K562 (cell line): ENCODE data around the gene SLC48A1. TPM values are rescaled to one million over a fixed set of nuclear protein-coding genes. Genes with fewer than 3 reads are reported as not detected.

ENCODE experiments used
- ATAC-seq: fragments of 200-7000 bp; cut with Tn5 transposase; 3 replicates; pipeline ENCODE4 v1.9.1; 2020; ENCODE audit warnings: moderate library complexity
- BruUV-seq: library from RNA; stranded (reverse); fragments of 400-500 nt; replicated peaks from 2 replicates; lab custom pipeline; 2021; lab: Mats Ljungman, UMichigan
- CTCF ChIA-PET: fragments of 300-600 bp; formaldehyde crosslinking; extraction: SDS; loops from one replicate; lab custom pipeline; 2021; ENCODE audit warnings: low intra/inter-chr PET ratio; lab: Yijun Ruan, JAX
- POLR2A ChIA-PET: fragments of 300-600, 350-650 bp; sonication (Branson Sonifier 250); formaldehyde crosslinking; extraction: SDS; loops from one replicate; lab custom pipeline; 2021; ENCODE audit warnings: antibody characterized with exemption, inconsistent platforms; lab: Yijun Ruan, JAX
- DNase-seq, 4 experiments: peaks; one replicate each; pipeline versions ENCODE4 v3.0.0 to v3.0.0-alpha.2; 2011 to 2018; ENCODE audit warnings: low spot score in 3 of 4, mixed read lengths in 3 of 4; ENCODE audit errors: extremely low read depth in 1 of 4
- FAIRE-seq: peaks from 2 replicates; lab custom pipeline; 2011; peaks lifted over from hg19 to GRCh38; lab: Jason Lieb, UNC
- H2AFZ ChIP-seq: 2 replicates; pipeline ENCODE4 v1.6.0; 2011; ENCODE audit warnings: low read depth, low read length, control low read depth, inconsistent platforms
- H3K27ac ChIP-seq: fragments of 200-600 bp; 3 replicates; pipeline ENCODE4 v1.8.0; 2011; ENCODE audit warnings: low read depth, mild to moderate bottlenecking, control low read depth, inconsistent platforms, low read length, moderate library complexity, mixed read lengths; ENCODE audit errors: extremely low read depth
- H3K27me3 ChIP-seq, 2 experiments: fragments of 300-600 bp in 1 of 2; 2 replicates in 1 of 2; 3 replicates in 1 of 2; pipeline versions ENCODE4 v1.6.0 to v1.8.0; 2011; ENCODE audit warnings: inconsistent platforms in 2 of 2, low read length in 2 of 2, mild to moderate bottlenecking in 1 of 2, mixed read lengths in 1 of 2, moderate library complexity in 1 of 2; ENCODE audit not compliant: control insufficient read depth in 2 of 2, insufficient read depth in 2 of 2
- H3K36me3 ChIP-seq: fragments of 300-600 bp; 3 replicates; pipeline ENCODE4 v1.8.0; 2011; ENCODE audit warnings: mild to moderate bottlenecking, low read length, inconsistent platforms; ENCODE audit not compliant: control insufficient read depth, insufficient read depth
- H3K4me1 ChIP-seq, 2 experiments: fragments of 200-600 bp in 1 of 2; replicated peaks in 1 of 2; 2 replicates in 1 of 2; 3 replicates in 1 of 2; pipeline versions ENCODE4 v1.5.1 to v1.8.0; 2011; ENCODE audit warnings: inconsistent platforms in 2 of 2, low read length in 2 of 2, mild to moderate bottlenecking in 1 of 2, mixed read lengths in 1 of 2, moderate library complexity in 1 of 2; ENCODE audit not compliant: control insufficient read depth in 2 of 2, insufficient read depth in 2 of 2
- H3K4me2 ChIP-seq: 2 replicates; pipeline ENCODE4 v1.6.1; 2011; ENCODE audit warnings: low read length, control low read depth, inconsistent platforms, mixed read lengths; ENCODE audit not compliant: insufficient read depth
- H3K4me3 ChIP-seq: fragments of 200-600 bp; sonication (generic), shearing (Covaris generic); 2 replicates; pipeline ENCODE4 v1.5.1; 2016; ENCODE audit warnings: control low read depth, inconsistent platforms
- H3K79me2 ChIP-seq: fragments of 200-600 bp; 3 replicates; pipeline ENCODE4 v1.8.0; 2011; ENCODE audit warnings: low read length, inconsistent platforms; ENCODE audit not compliant: control insufficient read depth, insufficient read depth
- H3K9ac ChIP-seq, 2 experiments: 2 replicates each; pipeline versions ENCODE4 v1.6.0 to v1.6.1; 2011; ENCODE audit warnings: low read depth in 2 of 2, low read length in 2 of 2, control low read depth in 1 of 2, inconsistent platforms in 1 of 2, mild to moderate bottlenecking in 1 of 2, mixed read lengths in 1 of 2; ENCODE audit not compliant: insufficient read depth in 1 of 2
- H3K9me1 ChIP-seq: one replicate; pipeline ENCODE4 v1.6.0; 2011; ENCODE audit warnings: inconsistent platforms, mild to moderate bottlenecking, low read length, moderate library complexity; ENCODE audit not compliant: control insufficient read depth, insufficient read depth
- H3K9me3 ChIP-seq: replicated peaks from 2 replicates; pipeline ENCODE4 v1.5.1; 2011; ENCODE audit warnings: low read depth, low read length, inconsistent platforms; ENCODE audit not compliant: control insufficient read depth, insufficient read depth
- H4K20me1 ChIP-seq: replicated peaks from 2 replicates; pipeline ENCODE4 v1.6.1; 2011; ENCODE audit warnings: low read length, inconsistent platforms, mixed read lengths; ENCODE audit not compliant: control insufficient read depth, insufficient read depth
- C11orf30 ChIP-seq: fragments of 450-650 bp; IDR thresholded peaks from 2 replicates; pipeline ENCODE4 v1.6.1; 2016; ENCODE audit warnings: low read depth, mild to moderate bottlenecking
- CHD2 ChIP-seq: IDR thresholded peaks from 2 replicates; pipeline ENCODE4 v1.6.1; 2011; ENCODE audit warnings: low read depth, low read length
- MAFF ChIP-seq: IDR thresholded peaks from 2 replicates; pipeline ENCODE4 v1.6.1; 2012; ENCODE audit warnings: low read length, improper control_type of control experiment
- MAFG ChIP-seq: fragments of 450-650 bp; conservative IDR thresholded peaks from 2 replicates; pipeline ENCODE4 v1.6.1; 2016; ENCODE audit warnings: missing genetic modification characterization, missing compliant biosample characterization
- ZNF280B ChIP-seq: fragments of 250-450 bp; sonication (Bioruptor Pico); IDR thresholded peaks from 2 replicates; pipeline ENCODE4 v1.5.1; 2021; ENCODE audit warnings: mild to moderate bottlenecking
- ZNF316 ChIP-seq: fragments of 450-650 bp; IDR thresholded peaks from 2 replicates; pipeline ENCODE4 v1.6.1; 2016
- WGBS: fragments of 100-300 bp; shearing (Covaris generic); methylation state at CpG from one replicate; pipeline ENCODE4 v1.1.6; 2016; ENCODE audit warnings: low coverage, mixed read lengths; ENCODE audit not compliant: insufficient coverage; ENCODE audit errors: missing lambda C conversion rate; 5-methylcytosine and 5-hydroxymethylcytosine counted together
- in situ Hi-C: fragments of 300-500 bp; cut with MboI; formaldehyde crosslinking; loops from 4 replicates; pipeline ENCODE4 v1.15.0; 2018; ENCODE audit warnings: inconsistent platforms, mixed read lengths
- intact Hi-C: fragments of 100-400 bp; cut with micrococcal nuclease; formaldehyde crosslinking; loops from 2 replicates; pipeline ENCODE4 v1.14.2; 2022
- polyA plus RNA-seq, 8 experiments: library from polyadenylated mRNA; depleted of rRNA in 4 of 8; stranded (reverse) in 5 of 8; unstranded in 3 of 8; fragments of >200 nt; fragmentation: Nextera tagmentation in 2 of 8; fragmentation: Illumina TruSeq in 1 of 8; extraction: Ambion mirVana in 2 of 8; extraction: Trizol in 1 of 8; gene quantifications; 2 replicates each; pipeline versions ENCODE4 v1.2.1 to v1.2.3, GENCODE V29; 2011 to 2014; ENCODE audit warnings: inconsistent platforms in 1 of 8, missing spikeins in 1 of 8
- total RNA-seq, 7 experiments: library from RNA; depleted of rRNA in 6 of 7; stranded (reverse); fragments of >200 nt in 6 of 7; fragmentation: Illumina TruSeq in 2 of 7; extraction: Trizol in 2 of 7; gene quantifications; 2 replicates each; pipeline versions ENCODE4 v1.2.1 to v1.2.3, GENCODE V29; 2011 to 2021; ENCODE audit warnings: low replicate concordance in 1 of 7

The SLC48A1 gene
- total and polyA plus RNA-seq, 9 of the 15 experiments (the other 6 are each of a cell fraction or from before 2014, with no cell fraction given): 10.7 to 37.5 (median 18.7) TPM

DNA sequence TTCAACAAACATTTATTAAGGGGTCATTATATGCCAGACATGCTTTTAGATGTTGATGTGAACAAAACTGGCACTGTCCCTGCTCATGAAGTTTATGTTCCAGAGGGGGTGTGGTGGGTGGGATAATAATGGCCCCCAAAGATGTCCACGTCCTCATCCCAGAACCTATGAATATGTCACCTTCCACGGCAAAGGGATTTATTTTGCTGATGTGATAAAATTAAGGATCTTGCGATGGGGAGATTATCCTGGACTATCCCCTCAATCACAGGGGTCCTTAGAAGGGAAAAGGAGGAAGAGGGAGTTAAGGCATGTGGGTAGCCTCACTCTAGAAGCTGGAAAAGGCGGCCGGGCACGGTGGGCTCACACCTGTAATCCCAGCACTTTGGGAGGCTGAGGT is 1.7 kb upstream of the SLC48A1 start:
- Histone ChIP-seq H3K36me3 (peaks cover 3% of the 10 kb centered on the region; the same call in 1 of the 3 replicates), H3K27ac (no peak overlapping the region), H4K20me1 (no peaks in the 10 kb centered on the region), H3K27me3 (no peaks in the 10 kb centered on the region), H3K9me1 (peaks cover 5% of the 10 kb centered on the region), H2AFZ (no peak overlapping the region), H3K4me2 (no peak overlapping the region), H3K9me3 (no peaks in the 10 kb centered on the region), H3K4me1 (peaks cover 37 to 54% of the 10 kb centered on the region in 2 experiments), H3K79me2 (peaks cover 33% of the 10 kb centered on the region), H3K9ac (no peak overlapping the region), H3K4me3 (no peak overlapping the region)
- FAIRE-seq (no peak), ATAC-seq (no peak), DNase-seq (no peak)
- ChIA-PET CTCF (no interaction called here), POLR2A (interaction anchor here (1.1 to 1.9 kb wide), 3 partner anchors 12 to 57 kb away, joined by 4 to 6 read pairs (median 5); no protein-coding TSS in a partner anchor)
- 83% methylated on average over 6 of the region's 6 CpGs for WGBS
- peak; percentile 28; the same call in 1 of the 2 replicates for TF ChIP-seq MAFF
- no peak for TF ChIP-seq CHD2
- no peak for TF ChIP-seq ZNF280B (CRISPR knock-in tag)
- peak; percentile 72 for TF ChIP-seq C11orf30
- peak; percentile 81 for TF ChIP-seq ZNF316
- 0 out of 2 replicates have a peak, but pooled peaks have one; percentile 43 for TF ChIP-seq MAFG (tag)
- intact Hi-C loops (no loop called here), in situ Hi-C loops (loop anchor here (10.0 kb wide), 1 partner anchor 57 kb away; no protein-coding TSS in a partner anchor)
- no TSS peak for BruUV-seq
